Measurements from ENCODE around the gene MAGEA3.

GRCh38 chrX:152735860-152736511 lies 37.4 kb downstream of the MAGEA3 start:
- TF ChIP-seq POLR2A (IDR thresholded peaks at IDR 0.05) (no peak), CTCF (IDR thresholded peaks at IDR 0.05) (no peak)

Measured in breast epithelium (tissue), 3 donors.